OCI-M2 (cell line): ENCODE measurements around the gene PRR3.

ENCODE experiments used
- DNase-seq: peaks from one replicate; lab custom pipeline; 2025; ENCODE audit not compliant: unreplicated experiment; lab: John Stamatoyannopoulos, UW

The PRR3 gene

GRCh38 chr6:30611150-30611855, 54.2 kb downstream of the PRR3 start:
- DNase-seq, result no peak

- no peak for DNase-seq
Measured at GRCh38 chr6:30611856-30612194, 54.7 kb downstream of the PRR3 start.

DNA sequence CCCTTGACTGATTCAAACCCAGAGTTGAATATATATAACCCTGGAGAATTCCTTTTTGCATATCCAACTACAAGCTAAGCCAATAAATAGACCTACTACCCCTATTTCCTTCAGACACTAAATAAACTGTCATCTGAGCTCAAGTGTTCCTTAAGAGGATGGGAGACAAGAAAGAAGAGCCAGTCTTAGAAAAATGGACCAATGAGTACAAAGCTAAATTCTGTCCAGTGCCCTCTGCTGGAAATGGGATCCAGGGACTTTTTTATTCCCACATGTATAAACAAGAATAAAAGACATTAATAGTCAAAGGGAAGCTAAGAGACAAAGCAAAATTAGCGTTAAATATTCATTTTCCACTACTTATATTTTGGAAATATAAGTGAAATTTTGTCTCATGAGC, 55.1 kb downstream of the PRR3 start:
- DNase-seq, result no peak

- DNase-seq, result no peak
Measured at GRCh38 chr6:30612687-30613248, 55.7 kb downstream of the PRR3 start.
